ENCODE data around the gene GARRE1.

Gene GARRE1

DNA sequence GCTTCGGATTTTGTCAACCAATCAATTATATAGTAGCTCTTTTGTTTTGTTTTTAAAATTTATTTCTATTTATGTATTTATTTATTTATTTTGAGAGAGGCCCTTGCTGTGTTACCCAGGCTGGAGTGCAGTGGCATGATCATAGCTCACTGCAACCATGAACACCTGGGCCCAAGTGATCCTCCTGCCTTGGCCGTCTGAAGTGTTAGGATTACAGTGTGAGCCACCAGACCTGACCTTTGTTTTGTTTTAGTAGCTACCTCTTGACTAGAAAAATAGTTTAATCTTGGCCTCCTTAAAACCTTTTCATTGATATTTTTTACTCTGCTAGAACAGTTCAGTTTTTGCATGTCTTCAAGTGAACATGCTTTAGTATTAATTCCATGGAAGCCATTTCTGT lies 15.1 kb downstream of the GARRE1 start:
- TF ChIP-seq, protein P1, sequence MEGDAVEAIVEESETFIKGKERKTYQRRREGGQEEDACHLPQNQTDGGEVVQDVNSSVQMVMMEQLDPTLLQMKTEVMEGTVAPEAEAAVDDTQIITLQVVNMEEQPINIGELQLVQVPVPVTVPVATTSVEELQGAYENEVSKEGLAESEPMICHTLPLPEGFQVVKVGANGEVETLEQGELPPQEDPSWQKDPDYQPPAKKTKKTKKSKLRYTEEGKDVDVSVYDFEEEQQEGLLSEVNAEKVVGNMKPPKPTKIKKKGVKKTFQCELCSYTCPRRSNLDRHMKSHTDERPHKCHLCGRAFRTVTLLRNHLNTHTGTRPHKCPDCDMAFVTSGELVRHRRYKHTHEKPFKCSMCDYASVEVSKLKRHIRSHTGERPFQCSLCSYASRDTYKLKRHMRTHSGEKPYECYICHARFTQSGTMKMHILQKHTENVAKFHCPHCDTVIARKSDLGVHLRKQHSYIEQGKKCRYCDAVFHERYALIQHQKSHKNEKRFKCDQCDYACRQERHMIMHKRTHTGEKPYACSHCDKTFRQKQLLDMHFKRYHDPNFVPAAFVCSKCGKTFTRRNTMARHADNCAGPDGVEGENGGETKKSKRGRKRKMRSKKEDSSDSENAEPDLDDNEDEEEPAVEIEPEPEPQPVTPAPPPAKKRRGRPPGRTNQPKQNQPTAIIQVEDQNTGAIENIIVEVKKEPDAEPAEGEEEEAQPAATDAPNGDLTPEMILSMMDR (IDR thresholded peaks at IDR 0.05; ENCODE audit: unreplicated experiment in 3 of 3), result no peak
- no peaks in the 10 kb centered on the region for H3K9me3 Mint-ChIP-seq
- peaks cover 54% of the 10 kb centered on the region for H3K4me1 Mint-ChIP-seq
- no peaks in the 10 kb centered on the region for H3K27me3 Mint-ChIP-seq (ENCODE audit: low read depth)
- H3K36me3 Mint-ChIP-seq (ENCODE audit: low read depth), result peaks cover 10% of the 10 kb centered on the region
- H3K4me3 Mint-ChIP-seq, result no peak overlapping the region
- peak overlapping the region; percentile 88 to 97 (median 95) for H3K27ac Mint-ChIP-seq

DNA sequence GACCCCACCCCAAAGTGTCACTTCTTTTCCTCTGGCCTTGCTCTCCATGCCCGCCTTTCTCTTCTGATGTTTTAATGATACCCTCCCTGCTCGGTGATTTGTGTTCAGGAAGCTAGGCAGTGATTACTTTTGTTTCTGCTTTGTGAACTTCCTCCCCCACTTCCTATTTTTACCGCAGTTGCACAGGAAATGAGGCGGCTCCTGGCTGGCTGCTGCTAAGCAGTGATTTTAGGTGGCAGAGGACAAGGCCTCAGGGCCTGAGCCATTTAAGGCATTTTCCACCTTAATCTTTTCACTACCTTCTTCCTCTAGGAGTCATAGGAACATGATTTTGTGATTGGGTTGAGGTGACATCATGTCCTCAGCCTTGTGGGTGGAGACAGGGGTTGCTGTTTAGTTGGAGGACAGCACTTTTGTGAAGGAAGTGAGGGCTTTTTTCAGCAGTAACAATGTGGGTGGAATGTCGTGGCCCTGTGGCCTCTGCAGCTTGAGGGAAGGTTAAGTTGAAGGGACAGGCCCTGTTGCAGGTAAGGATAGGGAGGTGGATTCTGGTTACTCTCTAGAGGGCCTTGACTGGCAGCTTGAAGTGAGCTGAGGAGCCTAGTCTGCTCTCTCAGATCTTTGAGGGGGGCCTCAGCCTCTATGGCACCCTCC lies 15.7 kb downstream of the GARRE1 start:
- Mint-ChIP-seq H3K4me3 (peak overlapping the region; percentile 5 to 42 (median 41)), H3K27me3 (ENCODE audit: low read depth) (no peaks in the 10 kb centered on the region)
- TF ChIP-seq, protein P1 (IDR thresholded peaks at IDR 0.05; ENCODE audit: unreplicated experiment in 3 of 3), result no peak

DNA sequence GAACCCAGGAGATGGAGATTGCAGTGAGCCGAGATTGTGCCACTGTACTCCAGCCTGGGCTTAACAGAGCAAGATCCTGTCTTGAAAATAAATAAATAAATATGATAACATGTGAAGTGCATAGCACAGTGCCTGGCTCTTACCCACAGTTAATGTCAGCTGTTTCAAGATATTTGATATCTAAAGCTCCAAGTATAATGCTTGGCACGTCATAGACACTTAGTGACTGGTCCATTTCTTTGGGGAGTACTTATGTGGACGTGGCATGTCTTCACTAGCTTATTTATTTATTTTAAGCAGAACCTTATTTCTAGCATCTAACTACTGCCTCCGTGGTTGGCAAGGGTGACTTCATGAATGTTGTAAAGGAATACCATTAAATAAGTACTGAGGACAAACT lies 18.8 kb downstream of the GARRE1 start:
- Mint-ChIP-seq H3K9me3 (no peaks in the 10 kb centered on the region), H3K4me1 (peaks cover 62% of the 10 kb centered on the region), H3K27ac (peak overlapping the region; percentile 9 to 93 (median 68)), H3K36me3 (ENCODE audit: low read depth) (peaks cover 15% of the 10 kb centered on the region), H3K27me3 (ENCODE audit: low read depth) (no peaks in the 10 kb centered on the region), H3K4me3 (no peak overlapping the region)
- TF ChIP-seq, protein P1 (IDR thresholded peaks at IDR 0.05; ENCODE audit: unreplicated experiment in 3 of 3), result no peak

More for the DNA sequence above, 15.7 kb downstream of the GARRE1 start:
- Mint-ChIP-seq H3K36me3 (ENCODE audit: low read depth) (peaks cover 10% of the 10 kb centered on the region), H3K4me1 (peaks cover 56% of the 10 kb centered on the region), H3K9me3 (no peaks in the 10 kb centered on the region), H3K27ac (peak overlapping the region; percentile 88 to 97 (median 95))

DNA sequence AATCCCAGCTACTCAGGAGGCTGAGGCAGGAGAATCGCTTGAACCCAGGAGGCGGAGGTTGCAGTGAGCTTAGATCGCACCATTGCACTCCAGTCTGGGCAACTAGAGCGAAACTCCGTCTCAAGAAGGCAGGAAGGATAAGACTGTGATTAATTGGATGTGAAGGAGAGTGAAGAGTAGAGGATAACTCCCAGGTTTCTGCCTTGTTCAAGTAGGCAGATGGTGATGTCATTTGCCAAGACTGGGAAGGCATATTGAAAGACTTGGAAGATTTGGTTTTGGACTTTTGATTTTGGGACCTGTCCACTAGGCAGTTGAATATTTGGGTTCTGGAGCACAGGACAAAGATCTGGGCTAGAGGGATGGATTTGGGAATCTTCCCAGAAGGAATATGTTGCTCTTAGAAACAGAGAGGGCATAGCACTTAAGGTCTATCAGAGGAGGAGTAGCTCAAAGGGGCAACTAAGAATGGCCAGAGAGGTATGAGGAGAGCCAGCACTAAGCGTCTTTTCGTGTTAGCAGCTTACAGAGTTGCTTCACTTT lies 20.0 kb downstream of the GARRE1 start:
- H3K4me3 Mint-ChIP-seq, result no peak overlapping the region
- H3K27me3 Mint-ChIP-seq (ENCODE audit: low read depth), result no peaks in the 10 kb centered on the region
- TF ChIP-seq, protein P1 (IDR thresholded peaks at IDR 0.05; ENCODE audit: unreplicated experiment in 3 of 3), result no peak
- peak overlapping the region; percentile 57 to 93 (median 91) for H3K27ac Mint-ChIP-seq
- peaks cover 52% of the 10 kb centered on the region for H3K4me1 Mint-ChIP-seq
- H3K9me3 Mint-ChIP-seq, result no peaks in the 10 kb centered on the region
- peaks cover 23% of the 10 kb centered on the region for H3K36me3 Mint-ChIP-seq (ENCODE audit: low read depth)

DNA sequence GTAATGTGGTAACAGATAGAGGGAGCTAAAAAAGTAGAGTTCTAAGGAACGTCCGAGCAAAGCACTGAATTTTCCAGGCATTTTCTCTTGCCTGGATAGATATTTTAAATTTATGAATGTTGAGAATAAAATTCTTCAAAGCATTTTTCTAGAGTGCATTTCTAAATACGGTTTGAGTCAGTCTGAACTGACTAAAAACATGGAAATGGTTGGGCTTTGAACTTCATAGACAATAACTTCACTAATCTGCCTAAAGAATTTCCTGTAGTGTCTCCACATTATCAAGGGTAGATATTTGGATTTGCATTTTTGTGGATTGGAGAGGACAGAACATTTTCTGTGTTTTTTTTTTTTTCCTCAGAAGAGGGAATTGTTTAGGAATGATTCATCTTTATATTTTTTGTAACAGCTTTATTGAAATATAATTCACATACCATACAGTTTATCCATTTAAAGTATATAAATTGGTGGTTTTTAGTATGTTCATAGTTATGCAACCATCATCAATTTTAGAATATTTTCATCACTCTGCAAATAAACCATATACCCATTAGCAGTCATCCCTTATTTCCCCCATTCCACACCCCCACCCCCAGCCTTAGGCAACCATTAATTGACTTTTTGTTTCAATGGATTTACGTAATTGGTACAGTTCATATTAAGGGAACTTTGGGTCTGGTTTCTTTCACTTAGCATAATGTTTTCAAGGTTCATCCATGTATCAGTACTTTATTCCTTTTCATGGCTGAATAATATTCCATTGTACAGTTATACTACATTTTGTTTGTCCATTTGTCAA lies 20.7 kb downstream of the GARRE1 start:
- peaks cover 45% of the 10 kb centered on the region for H3K4me1 Mint-ChIP-seq
- no peak overlapping the region for H3K4me3 Mint-ChIP-seq
- TF ChIP-seq, protein P1 (IDR thresholded peaks at IDR 0.05; ENCODE audit: unreplicated experiment in 3 of 3), result no peak
- peaks cover 26% of the 10 kb centered on the region for H3K36me3 Mint-ChIP-seq (ENCODE audit: low read depth)
- H3K9me3 Mint-ChIP-seq, result no peaks in the 10 kb centered on the region
- H3K27me3 Mint-ChIP-seq (ENCODE audit: low read depth), result no peaks in the 10 kb centered on the region
- H3K27ac Mint-ChIP-seq, result peak overlapping the region; percentile 57 to 93 (median 91)
